ENCODE data around the gene IL6. TPM values are rescaled to one million over a fixed set of nuclear protein-coding genes. Genes with fewer than 3 reads are reported as not detected.

Gene IL6
- total and polyA plus RNA-seq, 9 of the 15 experiments (the other 6 are each of a cell fraction or from before 2014, with no cell fraction given): 0.76 to 2.9 (median 1.5) TPM

DNA sequence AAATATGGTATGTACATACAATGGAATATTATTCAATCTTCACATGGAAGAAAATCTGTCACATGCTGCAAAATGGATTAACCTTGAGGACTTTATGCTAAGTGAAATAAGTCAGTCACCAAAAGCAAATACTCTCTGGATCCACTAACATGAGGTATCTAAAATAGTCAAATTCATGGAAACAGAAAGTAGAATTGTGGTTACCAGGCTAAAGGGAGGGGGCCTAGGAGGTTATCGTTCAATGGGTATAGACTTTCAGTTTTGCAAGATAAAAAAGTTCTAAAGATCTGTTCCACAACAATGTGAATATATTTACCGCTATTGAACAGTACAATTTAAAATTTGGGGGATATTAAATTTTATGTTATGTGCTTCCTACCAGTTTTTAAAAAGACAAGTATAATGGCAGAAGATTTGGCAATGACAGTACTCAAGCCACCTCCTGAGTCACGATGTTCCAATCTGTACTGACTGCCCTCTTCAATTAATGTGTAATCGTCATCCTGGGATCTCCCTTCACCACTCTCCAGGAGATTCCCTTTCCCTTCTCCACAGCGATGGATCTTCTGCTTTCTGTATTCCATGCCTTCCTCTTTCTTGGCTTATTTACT, 32.3 kb upstream of the IL6 start (continued):
- no peak for TF ChIP-seq REST (IDR thresholded peaks at IDR 0.05; ENCODE audit: borderline replicate concordance)
- TF ChIP-seq REST (CRISPR knock-in tag; IDR thresholded peaks at IDR 0.05; ENCODE audit: low read depth): no peak
- TF ChIP-seq, protein P1, sequence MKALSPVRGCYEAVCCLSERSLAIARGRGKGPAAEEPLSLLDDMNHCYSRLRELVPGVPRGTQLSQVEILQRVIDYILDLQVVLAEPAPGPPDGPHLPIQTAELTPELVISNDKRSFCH (CRISPR knock-in tag; IDR thresholded peaks at IDR 0.05): no peak
- TF ChIP-seq, protein P1 (tag; IDR thresholded peaks at IDR 0.05): no peak
- 0 out of 2 replicates have a peak, but pooled peaks have one; percentile 29 for TF ChIP-seq POLR2G (IDR thresholded peaks at IDR 0.05; ENCODE audit: low read depth, low read length)
- TF ChIP-seq, protein P2, sequence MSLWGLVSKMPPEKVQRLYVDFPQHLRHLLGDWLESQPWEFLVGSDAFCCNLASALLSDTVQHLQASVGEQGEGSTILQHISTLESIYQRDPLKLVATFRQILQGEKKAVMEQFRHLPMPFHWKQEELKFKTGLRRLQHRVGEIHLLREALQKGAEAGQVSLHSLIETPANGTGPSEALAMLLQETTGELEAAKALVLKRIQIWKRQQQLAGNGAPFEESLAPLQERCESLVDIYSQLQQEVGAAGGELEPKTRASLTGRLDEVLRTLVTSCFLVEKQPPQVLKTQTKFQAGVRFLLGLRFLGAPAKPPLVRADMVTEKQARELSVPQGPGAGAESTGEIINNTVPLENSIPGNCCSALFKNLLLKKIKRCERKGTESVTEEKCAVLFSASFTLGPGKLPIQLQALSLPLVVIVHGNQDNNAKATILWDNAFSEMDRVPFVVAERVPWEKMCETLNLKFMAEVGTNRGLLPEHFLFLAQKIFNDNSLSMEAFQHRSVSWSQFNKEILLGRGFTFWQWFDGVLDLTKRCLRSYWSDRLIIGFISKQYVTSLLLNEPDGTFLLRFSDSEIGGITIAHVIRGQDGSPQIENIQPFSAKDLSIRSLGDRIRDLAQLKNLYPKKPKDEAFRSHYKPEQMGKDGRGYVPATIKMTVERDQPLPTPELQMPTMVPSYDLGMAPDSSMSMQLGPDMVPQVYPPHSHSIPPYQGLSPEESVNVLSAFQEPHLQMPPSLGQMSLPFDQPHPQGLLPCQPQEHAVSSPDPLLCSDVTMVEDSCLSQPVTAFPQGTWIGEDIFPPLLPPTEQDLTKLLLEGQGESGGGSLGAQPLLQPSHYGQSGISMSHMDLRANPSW (CRISPR knock-in tag; IDR thresholded peaks at IDR 0.05): no peak
- no peak for TF ChIP-seq HCFC1 (IDR thresholded peaks at IDR 0.05; ENCODE audit: low read depth, low read length)
- TF ChIP-seq SNRNP70 (optimal IDR thresholded peaks at IDR 0.05; ENCODE audit: low read depth, low read length): no peak
- peak; percentile 54; the same call in 1 of the 2 replicates for TF ChIP-seq NFE2 (IDR thresholded peaks at IDR 0.05; ENCODE audit: low read depth)
- no peak for TF ChIP-seq BCL6 (CRISPR knock-in tag; IDR thresholded peaks at IDR 0.05)
- no peak for TF ChIP-seq BDP1 (IDR thresholded peaks at IDR 0.05; ENCODE audit: insufficient read depth, insufficient read length)
- no peak for TF ChIP-seq ZNF197 (CRISPR knock-in tag; IDR thresholded peaks at IDR 0.05; ENCODE audit: low read depth)
- TF ChIP-seq ZNF121 (CRISPR knock-in tag; conservative IDR thresholded peaks at IDR 0.05): no peak
- no peak for TF ChIP-seq CREBBP (IDR thresholded peaks at IDR 0.05; ENCODE audit: low read depth, low read length)
- TF ChIP-seq POLR2H (tag; IDR thresholded peaks at IDR 0.05; ENCODE audit: low read depth): no peak
- TF ChIP-seq, protein P3, sequence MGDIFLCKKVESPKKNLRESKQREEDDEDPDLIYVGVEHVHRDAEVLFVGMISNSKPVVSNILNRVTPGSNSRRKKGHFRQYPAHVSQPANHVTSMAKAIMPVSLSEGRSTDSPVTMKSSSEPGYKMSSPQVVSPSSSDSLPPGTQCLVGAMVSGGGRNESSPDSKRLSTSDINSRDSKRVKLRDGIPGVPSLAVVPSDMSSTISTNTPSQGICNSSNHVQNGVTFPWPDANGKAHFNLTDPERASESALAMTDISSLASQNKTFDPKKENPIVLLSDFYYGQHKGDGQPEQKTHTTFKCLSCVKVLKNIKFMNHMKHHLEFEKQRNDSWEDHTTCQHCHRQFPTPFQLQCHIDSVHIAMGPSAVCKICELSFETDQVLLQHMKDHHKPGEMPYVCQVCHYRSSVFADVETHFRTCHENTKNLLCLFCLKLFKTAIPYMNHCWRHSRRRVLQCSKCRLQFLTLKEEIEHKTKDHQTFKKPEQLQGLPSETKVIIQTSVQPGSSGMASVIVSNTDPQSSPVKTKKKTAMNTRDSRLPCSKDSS (IDR thresholded peaks at IDR 0.05; ENCODE audit: low read depth, partially characterized antibody): no peak
